BLaER1 (cell line): ENCODE data around the gene OR4N5.
"Not testable (repeated sequence)": the region's sequence is repeated elsewhere in the genome, so short reads cannot be mapped to it uniquely, and the experiment has no call there.

Source experiments
- H3K27ac ChIP-seq: shearing (Covaris generic); formaldehyde crosslinking; 2 replicates; pipeline ENCODE4 v1.8.1; 2022
- H3K27me3 ChIP-seq: shearing (Covaris generic); formaldehyde crosslinking; 2 replicates; pipeline ENCODE4 v1.8.1; 2022
- H3K36me3 ChIP-seq: shearing (Covaris generic); formaldehyde crosslinking; 2 replicates; pipeline ENCODE4 v1.8.1; 2022
- H3K4me1 ChIP-seq: shearing (Covaris generic); formaldehyde crosslinking; 2 replicates; pipeline ENCODE4 v1.8.1; 2022
- H3K4me2 ChIP-seq: shearing (Covaris generic); formaldehyde crosslinking; 2 replicates; pipeline ENCODE4 v1.8.1; 2022
- H3K4me3 ChIP-seq: shearing (Covaris generic); formaldehyde crosslinking; 2 replicates; pipeline ENCODE4 v1.8.1; 2022
- H3K9ac ChIP-seq: shearing (Covaris generic); formaldehyde crosslinking; 2 replicates; pipeline ENCODE4 v1.8.1; 2022
- H3K9me3 ChIP-seq: shearing (Covaris generic); formaldehyde crosslinking; 2 replicates; pipeline ENCODE4 v1.8.1; 2022
- H4K20me1 ChIP-seq: shearing (Covaris generic); formaldehyde crosslinking; 2 replicates; pipeline ENCODE4 v1.8.1; 2022
- Cebpa-rat ChIP-seq: shearing (Covaris generic); IDR thresholded peaks from 2 replicates; pipeline ENCODE4 v1.8.1; 2022

Gene OR4N5, protein sequence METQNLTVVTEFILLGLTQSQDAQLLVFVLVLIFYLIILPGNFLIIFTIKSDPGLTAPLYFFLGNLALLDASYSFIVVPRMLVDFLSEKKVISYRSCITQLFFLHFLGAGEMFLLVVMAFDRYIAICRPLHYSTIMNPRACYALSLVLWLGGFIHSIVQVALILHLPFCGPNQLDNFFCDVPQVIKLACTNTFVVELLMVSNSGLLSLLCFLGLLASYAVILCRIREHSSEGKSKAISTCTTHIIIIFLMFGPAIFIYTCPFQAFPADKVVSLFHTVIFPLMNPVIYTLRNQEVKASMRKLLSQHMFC

DNA sequence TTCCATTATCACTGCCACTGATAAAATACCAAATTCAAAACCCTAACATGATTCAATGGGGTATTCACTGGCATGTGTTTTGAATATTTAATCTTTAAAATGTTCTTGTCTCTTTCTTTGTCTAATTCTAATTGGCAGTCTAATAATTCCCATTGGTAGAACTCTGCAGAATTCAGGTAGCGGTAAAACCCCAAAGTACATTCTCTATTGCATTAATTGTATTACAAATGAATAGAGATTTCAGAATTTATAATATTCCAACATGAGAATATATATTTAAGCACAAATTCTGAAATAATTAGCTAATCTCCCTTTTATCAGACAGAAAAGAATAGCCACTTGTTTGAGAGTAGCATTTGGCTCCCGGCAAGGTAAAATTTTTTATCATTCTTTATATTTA, at the start of gene OR4N5:
TSS of gene OR4N5 (plus strand) at position 301 of the 400 bp plus-strand sequence. CDS start 4,916 bp downstream, outside the sequence.
- Histone ChIP-seq H3K4me1 (no peaks in the 10 kb centered on the region), H3K9me3 (no peaks in the 10 kb centered on the region), H4K20me1 (no peaks in the 10 kb centered on the region), H3K4me2 (no peak within 1 kb of the TSS), H3K36me3 (no peaks in the 10 kb centered on the region), H3K9ac (no peak within 1 kb of the TSS), H3K27ac (no peak within 1 kb of the TSS), H3K27me3 (no peaks in the 10 kb centered on the region), H3K4me3 (no peak within 1 kb of the TSS)
- no peak for TF ChIP-seq Cebpa-rat

DNA sequence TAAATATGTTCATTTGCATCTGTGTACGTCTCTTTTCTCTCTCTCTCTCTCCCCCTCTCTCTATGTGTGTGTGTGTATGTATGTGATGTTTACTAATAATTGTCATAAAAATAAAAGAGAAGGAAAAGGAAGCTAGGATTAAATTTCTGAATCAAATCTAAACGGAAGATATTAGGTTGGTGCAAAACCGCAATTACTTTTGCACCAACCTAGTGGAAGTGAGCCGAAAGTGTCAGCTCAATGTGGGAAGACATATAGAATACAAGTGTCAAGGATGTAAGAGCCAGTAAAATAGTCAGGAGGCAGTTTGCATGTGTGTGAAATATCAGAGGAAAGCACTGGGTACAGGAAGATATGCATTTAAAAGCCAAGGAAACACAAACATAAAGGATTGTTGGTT, 46.6 kb upstream of the OR4N5 start:
- H3K4me1 ChIP-seq = no peaks in the 10 kb centered on the region
- H3K4me3 ChIP-seq = no peak overlapping the region
- H3K27me3 ChIP-seq = no peaks in the 10 kb centered on the region
- no peaks in the 10 kb centered on the region for H3K36me3 ChIP-seq
- no peaks in the 10 kb centered on the region for H3K9me3 ChIP-seq
- no peak overlapping the region for H3K4me2 ChIP-seq
- no peak for TF ChIP-seq Cebpa-rat
- no peak overlapping the region for H3K9ac ChIP-seq
- H3K27ac ChIP-seq = no peak overlapping the region
- H4K20me1 ChIP-seq = no peaks in the 10 kb centered on the region

DNA sequence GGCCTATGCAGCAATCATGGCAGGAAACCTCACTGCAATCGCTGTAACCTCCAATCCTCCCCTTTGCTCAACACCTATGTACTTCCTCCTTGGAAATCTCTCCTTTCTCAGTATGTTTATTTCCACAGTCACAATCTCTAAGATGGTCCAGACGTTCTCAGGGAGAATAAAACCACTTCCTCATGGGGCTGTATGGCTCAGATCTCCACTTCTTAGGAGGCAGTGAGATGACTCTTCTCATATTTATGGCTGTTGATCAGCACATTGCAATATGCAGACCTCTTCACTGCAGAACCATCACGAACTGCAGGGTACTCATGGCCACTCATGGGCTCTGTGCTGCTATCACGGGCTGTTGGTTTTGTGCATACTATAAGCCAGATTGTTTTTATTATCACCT, 45.2 kb upstream of the OR4N5 start:
- TF ChIP-seq Cebpa-rat = no peak
- H3K4me2 ChIP-seq = no peak overlapping the region
- no peak overlapping the region for H3K9ac ChIP-seq
- H3K36me3 ChIP-seq = no peaks in the 10 kb centered on the region
- no peaks in the 10 kb centered on the region for H3K27me3 ChIP-seq
- H3K27ac ChIP-seq = no peak overlapping the region
- no peaks in the 10 kb centered on the region for H4K20me1 ChIP-seq
- H3K4me3 ChIP-seq = no peak overlapping the region
- H3K4me1 ChIP-seq = no peaks in the 10 kb centered on the region
- no peaks in the 10 kb centered on the region for H3K9me3 ChIP-seq

DNA sequence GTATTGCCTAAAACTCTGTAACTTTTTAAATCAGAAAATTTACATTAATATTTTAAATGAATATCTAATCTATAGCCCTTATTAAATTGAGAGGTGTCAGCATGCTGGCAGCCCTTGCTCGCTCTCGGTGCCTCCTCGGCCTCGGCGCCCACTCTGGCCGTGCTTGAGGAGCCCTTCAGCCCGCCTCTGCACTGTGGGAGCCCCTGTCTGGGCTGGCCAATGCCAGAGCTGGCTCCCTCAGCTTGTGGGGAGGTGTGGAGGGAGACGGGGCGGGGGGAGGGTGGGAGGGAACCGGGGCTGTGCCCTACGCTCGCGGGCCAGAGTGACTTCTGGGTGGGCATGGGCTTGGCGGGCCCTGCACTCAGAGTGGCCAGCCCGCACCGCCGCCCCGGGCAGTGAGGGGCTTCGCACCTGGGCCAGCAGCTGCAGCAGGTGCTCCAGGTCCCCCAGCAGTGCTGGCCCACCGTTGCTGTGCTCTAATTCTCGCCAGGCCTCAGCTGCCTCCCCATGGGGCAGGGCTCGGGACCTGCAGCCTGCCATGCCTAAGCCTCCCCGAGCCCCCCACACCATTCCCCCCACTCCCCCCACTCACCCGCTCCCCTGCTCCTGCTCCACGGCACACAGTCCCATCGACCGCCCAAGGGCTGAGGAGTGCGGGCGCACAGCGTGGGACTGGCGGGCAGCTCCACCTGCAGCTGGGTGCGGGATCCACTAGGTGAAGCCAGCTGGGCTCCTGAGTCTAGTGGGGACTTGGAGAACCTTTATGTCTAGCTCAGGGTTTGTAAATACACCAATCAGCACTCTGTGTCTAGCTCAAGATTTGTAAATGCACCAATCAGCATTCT, 39.5 kb upstream of the OR4N5 start:
- not testable (repeated sequence) for H3K27ac ChIP-seq, H3K9me3 ChIP-seq, H3K4me2 ChIP-seq, H3K4me3 ChIP-seq, H3K9ac ChIP-seq, H3K27me3 ChIP-seq, H3K4me1 ChIP-seq, H4K20me1 ChIP-seq, H3K36me3 ChIP-seq

DNA sequence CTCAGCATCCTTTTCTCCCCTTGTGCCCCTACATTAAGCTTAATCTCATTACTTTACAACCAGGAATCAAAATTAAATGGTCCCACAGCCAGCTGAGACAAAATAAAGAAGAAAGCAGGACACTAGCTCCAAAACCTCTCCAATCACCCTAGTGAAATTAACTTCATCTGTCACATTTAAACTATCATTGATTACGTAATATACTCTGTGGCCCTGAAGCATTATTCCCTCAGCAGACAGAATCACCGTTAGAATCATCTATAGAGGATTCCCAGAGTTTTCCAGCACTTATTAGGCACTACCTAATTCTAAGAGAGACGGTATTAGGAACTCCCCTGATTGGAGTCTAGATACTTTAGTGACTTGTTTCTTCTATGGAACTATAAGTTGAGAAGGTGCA, 28.2 kb upstream of the OR4N5 start, which contains the start of gene OR4K17:
TSS of gene OR4K17 (plus strand) at position 302 of the 400 bp plus-strand sequence. CDS start 6,761 bp downstream, outside the sequence.
- Histone ChIP-seq H3K36me3 (no peaks in the 10 kb centered on the region), H3K27ac (no peak within 1 kb of the TSS), H3K4me1 (no peaks in the 10 kb centered on the region), H3K9ac (no peak within 1 kb of the TSS), H3K27me3 (no peaks in the 10 kb centered on the region), H3K4me2 (no peak within 1 kb of the TSS), H4K20me1 (no peaks in the 10 kb centered on the region), H3K9me3 (no peaks in the 10 kb centered on the region), H3K4me3 (no peak within 1 kb of the TSS)
- peak; percentile 44; the same call in 1 of the 2 replicates for TF ChIP-seq Cebpa-rat

DNA sequence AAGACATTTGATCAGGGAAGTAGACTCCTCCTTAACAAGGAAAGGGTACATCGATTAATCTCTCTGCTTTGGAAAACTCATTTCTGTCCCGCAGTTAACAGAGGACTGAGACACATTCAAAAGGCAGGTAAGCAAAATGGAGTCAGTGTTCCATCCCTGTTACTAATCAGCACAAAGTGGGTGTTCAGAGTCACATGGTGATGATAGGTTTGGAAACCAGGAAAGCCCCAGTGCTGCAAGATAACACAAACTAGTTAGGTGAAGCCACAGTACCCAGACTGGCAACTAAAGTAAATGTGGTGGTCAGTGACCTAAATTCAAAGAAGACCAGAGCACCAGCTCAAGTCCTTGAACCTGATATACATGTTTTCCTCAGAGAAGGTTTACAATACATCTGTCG, 26.3 kb upstream of the OR4N5 start:
- H3K36me3 ChIP-seq = no peaks in the 10 kb centered on the region
- H3K27ac ChIP-seq = no peak overlapping the region

DNA sequence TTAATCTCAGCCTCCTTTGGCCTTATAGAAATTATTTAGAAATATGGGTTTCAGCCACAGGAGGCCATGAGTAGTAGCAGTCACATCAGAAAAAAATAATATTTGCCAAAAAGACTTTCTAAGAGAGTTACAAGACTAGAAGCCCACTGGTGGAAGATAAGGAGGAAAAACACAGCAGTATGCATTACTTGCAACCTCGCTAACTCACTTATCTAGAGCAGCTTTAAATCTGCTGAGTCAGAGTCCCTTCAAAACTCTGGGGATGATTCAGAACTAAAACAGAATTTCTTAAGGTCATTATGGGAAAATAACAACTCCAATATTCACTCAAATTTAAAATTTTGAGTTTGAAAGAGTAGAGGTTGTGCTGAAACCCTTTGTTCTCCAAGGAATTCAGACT, 21.9 kb upstream of the OR4N5 start:
- no peak overlapping the region for H3K4me2 ChIP-seq
- no peaks in the 10 kb centered on the region for H3K36me3 ChIP-seq
- no peak overlapping the region for H3K27ac ChIP-seq
- H3K9me3 ChIP-seq = peaks cover 33% of the 10 kb centered on the region
- no peak for TF ChIP-seq Cebpa-rat
- H4K20me1 ChIP-seq = no peaks in the 10 kb centered on the region
- no peaks in the 10 kb centered on the region for H3K27me3 ChIP-seq
- H3K4me1 ChIP-seq = no peaks in the 10 kb centered on the region
- H3K4me3 ChIP-seq = no peak overlapping the region
- no peak overlapping the region for H3K9ac ChIP-seq

More for the DNA sequence above, 26.3 kb upstream of the OR4N5 start:
- Histone ChIP-seq H3K4me1 (no peaks in the 10 kb centered on the region), H3K4me3 (no peak overlapping the region), H3K4me2 (no peak overlapping the region), H3K27me3 (no peaks in the 10 kb centered on the region), H3K9ac (no peak overlapping the region), H3K9me3 (peaks cover under 1% of the 10 kb centered on the region; the same call in 1 of the 2 replicates), H4K20me1 (no peaks in the 10 kb centered on the region)
- TF ChIP-seq Cebpa-rat = no peak

DNA sequence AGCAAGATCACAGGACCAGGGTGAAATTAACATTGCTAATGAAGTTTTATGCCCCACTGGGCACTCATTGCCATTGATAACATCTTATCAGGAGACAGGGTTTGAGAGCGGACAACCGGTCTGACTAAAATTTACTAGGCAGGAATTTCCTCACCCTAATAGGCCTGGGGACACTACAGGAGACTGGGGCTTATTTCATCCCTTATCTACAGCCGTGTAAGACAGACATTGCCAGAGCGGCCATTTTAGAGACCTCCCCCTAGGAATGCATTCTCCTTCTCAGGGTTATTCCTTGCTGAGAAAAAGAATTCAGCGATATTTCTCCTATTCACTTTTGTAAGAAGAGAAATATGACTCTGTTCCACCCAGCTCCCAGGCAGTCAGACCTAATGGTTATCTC, 19.8 kb upstream of the OR4N5 start:
- Histone ChIP-seq H3K27me3 (no peaks in the 10 kb centered on the region), H3K4me2 (no peak overlapping the region), H3K4me1 (no peaks in the 10 kb centered on the region), H3K9me3 (peaks cover 33% of the 10 kb centered on the region), H3K36me3 (no peaks in the 10 kb centered on the region), H4K20me1 (no peaks in the 10 kb centered on the region), H3K27ac (no peak overlapping the region), H3K9ac (no peak overlapping the region), H3K4me3 (no peak overlapping the region)
- no peak for TF ChIP-seq Cebpa-rat

DNA sequence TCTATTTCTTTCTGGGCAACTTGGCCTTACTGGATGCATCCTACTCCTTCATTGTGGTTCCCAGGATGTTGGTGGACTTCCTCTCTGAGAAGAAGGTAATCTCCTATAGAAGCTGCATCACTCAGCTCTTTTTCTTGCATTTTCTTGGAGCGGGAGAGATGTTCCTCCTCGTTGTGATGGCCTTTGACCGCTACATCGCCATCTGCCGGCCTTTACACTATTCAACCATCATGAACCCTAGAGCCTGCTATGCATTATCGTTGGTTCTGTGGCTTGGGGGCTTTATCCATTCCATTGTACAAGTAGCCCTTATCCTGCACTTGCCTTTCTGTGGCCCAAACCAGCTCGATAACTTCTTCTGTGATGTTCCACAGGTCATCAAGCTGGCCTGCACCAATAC, 5.3 kb downstream of the OR4N5 start:
- H3K4me1 ChIP-seq = no peaks in the 10 kb centered on the region
- H3K4me3 ChIP-seq = no peak overlapping the region
- H3K36me3 ChIP-seq = no peaks in the 10 kb centered on the region
- no peaks in the 10 kb centered on the region for H3K27me3 ChIP-seq
- TF ChIP-seq Cebpa-rat = no peak
- no peaks in the 10 kb centered on the region for H4K20me1 ChIP-seq
- no peak overlapping the region for H3K27ac ChIP-seq
- no peaks in the 10 kb centered on the region for H3K9me3 ChIP-seq
- no peak overlapping the region for H3K4me2 ChIP-seq
- no peak overlapping the region for H3K9ac ChIP-seq

DNA sequence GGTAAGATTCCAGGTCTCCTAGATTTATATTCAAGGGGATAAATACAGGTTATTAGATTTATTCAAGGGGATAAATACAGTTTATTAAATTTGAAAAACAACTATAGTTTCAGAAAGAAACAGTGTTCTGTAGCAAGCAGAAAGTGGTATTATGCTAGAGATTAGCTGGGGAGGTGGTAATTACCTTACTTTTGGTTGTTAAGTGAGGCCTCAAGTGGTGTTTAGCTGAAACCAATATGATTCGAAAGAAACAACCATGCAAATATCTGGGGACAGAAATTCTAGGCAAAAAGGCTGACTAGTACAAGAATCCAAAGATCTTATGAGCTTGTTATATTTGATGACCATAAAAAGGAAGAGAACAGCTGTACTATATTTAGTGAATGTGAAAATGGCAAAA, 6.2 kb downstream of the OR4N5 start:
- Histone ChIP-seq H3K4me1 (no peaks in the 10 kb centered on the region), H3K9me3 (no peaks in the 10 kb centered on the region), H3K9ac (no peak overlapping the region), H4K20me1 (no peaks in the 10 kb centered on the region), H3K4me3 (no peak overlapping the region), H3K36me3 (no peaks in the 10 kb centered on the region), H3K27ac (no peak overlapping the region), H3K27me3 (no peaks in the 10 kb centered on the region), H3K4me2 (no peak overlapping the region)
- no peak for TF ChIP-seq Cebpa-rat
